Right kidney (tissue), 1 donor: Measurements from ENCODE around the gene LRGUK.
"Not testable (repeated sequence)": the region's sequence is repeated elsewhere in the genome, so short reads cannot be mapped to it uniquely, and the experiment has no call there.

Source experiments
- DNase-seq: peaks from one replicate; pipeline ENCODE4 v3.0.0-alpha.2; 2016

The LRGUK gene

GRCh38 chr7:134187893-134188292, 60.8 kb downstream of the LRGUK start:
- no peak for DNase-seq

DNA sequence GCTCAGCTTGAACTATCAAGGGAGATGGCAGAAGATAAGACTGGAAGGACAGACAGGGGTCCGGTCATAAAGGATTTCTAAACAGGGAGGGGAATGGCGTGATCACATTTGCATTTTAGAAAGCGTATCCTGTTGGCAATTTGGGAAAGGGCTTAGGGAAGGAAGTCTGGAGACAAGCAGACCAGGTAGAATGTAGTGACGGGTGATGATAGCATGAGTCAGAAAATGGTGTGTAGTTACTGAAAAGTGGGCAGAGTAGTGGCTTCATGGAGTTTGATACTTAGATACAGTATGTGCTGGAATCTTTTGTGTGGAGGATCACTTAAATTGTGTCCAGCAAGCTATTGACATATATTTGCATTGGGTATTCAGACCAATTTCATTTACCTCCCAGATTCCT, 61.2 kb downstream of the LRGUK start:
- DNase-seq, result no peak

- DNase-seq, result no peak
Observed at GRCh38 chr7:134189559-134189958, 62.4 kb downstream of the LRGUK start.

GRCh38 chr7:134191876-134192275, 64.7 kb downstream of the LRGUK start:
- no peak for DNase-seq

- DNase-seq, result no peak
Observed at GRCh38 chr7:134193240-134193639, 66.1 kb downstream of the LRGUK start.

GRCh38 chr7:134195252-134195651, 68.1 kb downstream of the LRGUK start:
- DNase-seq, result no peak

DNA sequence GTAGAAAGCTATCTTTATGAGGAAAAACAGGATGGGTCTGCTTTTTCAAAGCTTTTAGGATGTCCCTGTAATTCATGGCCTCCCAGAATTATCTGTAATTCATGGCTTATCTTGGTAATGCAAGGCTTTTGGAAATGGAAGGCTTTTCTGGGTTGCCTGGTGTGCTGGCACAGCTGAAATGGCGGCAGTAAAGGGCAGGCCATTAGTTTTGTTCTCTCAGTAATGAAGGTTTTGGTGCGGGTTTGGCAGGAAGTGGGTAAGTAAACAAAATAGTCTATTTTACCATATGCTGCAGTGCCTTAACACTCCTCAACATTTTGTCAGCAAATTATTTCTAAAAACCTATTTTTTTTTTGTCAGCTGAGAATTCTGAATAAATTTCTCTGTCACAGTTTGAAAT, 69.3 kb downstream of the LRGUK start:
- DNase-seq, result no peak

- no peak for DNase-seq
Observed at GRCh38 chr7:134197345-134197744, 70.2 kb downstream of the LRGUK start.

DNA sequence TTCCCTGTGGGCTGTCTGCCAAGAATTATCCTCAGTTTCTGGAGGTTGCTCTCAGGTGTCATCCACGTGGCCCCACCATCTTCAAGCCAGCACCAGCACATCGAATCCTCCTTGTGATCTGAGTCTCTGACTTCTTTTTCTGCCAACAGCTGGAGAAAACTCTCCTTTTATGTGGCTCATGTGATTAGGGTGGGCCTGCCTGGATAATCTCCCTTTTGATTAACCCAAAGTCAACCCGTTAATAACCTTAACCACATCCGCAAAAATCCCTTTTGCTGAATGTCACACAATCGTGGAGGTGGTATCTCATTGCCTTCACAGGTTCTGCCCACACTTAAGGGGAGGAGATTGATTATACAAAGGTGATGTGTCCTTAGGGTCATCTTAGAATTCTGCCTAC, 73.8 kb downstream of the LRGUK start:
- no peak for DNase-seq

GRCh38 chr7:134201569-134202261, 74.6 kb downstream of the LRGUK start:
- no peak for DNase-seq

DNA sequence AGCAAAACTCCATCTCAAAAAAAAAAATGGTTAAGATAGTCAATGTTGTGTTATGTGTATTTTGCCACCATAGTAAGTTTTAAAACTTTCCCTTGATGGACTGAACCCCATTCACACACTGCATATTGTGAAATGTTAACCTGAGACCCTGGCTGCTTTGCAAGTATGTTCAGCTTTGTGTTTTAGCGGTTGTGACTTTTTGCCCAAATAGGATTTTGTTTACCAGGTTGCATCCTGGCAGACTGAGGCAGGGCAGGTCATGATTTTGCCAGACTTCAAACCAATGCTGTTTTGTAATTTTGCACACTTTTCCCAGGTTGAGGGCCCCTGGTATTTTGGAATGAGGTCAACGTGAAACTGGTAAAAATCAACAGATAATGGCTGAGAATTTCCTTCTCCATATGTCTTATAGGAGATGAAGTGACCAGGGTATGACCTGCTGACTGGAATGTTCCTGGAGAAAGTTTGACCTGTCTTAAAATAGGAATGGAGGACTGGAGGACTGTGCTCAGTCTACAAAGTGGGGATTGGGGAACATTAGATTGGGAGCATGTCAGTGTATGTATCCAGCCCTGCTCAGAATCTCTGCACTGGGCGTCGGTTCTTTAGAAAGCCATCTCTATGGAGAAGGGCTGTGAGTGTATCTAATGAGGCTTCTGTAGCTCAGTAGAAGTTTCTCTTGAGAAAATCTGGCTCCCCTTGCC, 76.2 kb downstream of the LRGUK start:
- no peak for DNase-seq

DNA sequence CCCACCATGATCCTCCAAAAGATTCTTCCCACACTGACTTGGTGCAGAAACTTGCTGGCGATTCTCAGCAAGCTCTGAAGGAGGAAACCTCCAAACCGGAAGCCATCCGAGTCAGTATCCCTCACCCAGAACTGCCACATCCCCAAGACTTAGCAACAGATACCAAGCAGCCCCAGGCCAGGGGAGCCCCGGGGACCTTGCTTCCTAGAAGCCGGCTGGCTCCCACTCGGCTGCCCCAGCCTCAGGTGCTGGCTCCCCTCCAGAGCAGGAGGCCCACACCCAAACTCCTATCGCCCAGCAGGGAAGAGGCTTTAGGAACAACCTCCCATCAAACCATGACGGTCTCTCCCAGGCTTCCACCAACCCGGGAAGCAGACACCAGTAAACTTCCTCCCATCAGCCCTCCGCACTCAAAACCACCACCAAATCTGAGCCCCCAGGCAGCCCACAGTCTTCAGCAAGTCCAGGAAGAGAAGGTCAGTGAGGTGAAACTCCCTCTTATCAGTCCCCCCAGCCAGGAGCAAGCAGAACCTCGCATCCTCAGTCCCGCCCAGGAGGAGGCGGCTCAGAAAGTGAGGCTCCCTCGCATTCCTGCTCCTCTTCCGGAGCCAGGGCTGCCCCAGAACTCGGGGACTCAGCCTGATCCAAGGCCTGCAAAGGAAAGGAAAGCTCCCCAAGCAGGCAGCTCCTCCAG, 82.3 kb downstream of the LRGUK start:
- no peak for DNase-seq

DNA sequence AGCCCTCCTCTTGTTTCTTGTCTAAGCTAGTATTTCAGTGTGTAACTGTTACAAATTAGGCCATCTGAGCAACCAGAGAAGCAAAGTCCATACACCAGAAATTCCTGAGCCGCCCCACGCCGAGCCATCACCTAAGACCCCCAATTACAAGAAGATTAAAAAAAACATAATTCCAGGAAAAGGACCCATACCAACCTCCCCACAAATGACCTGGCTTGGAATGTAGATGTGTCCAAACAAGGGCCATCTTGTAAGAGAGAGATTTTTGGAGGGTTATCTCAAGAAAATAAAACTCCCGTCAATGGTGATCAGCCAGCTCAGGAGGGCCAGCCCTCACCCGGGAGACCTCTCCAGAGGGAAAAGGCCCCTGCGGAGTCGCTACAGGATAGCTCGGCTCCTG, 83.1 kb downstream of the LRGUK start:
- DNase-seq, result no peak

DNA sequence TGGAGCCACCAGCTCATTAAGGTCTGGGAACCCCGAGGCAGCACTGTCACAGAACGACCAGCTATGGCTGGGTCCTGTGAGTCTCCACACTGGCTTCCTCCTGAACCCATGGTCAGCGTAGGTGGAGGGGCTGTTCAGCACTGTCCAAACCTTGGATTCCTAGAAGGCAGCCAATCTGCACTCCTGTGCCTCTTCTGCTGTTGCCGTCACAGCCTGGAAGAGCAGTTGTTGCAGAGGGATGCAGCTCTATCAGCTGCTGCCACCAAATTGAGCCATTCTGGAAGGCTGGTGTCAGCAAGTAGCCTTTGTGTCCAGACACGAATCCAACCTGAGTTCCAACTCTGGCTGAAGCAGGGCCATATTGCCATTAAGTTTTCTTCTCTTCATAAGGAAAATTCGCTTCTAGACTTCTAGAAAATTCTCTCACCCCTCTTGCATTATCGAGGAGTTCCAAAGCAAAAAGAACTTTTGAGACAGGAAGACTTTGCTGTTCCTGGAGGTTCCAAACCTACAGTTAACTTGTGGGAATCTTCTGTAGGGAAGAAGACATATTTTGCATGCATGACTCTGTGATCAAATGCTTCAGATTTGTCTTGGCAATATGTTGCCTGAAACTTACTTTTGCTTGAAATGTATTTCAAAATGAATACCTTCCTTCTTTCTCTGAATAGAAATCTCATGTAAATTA, 84.0 kb downstream of the LRGUK start:
- no peak for DNase-seq

DNA sequence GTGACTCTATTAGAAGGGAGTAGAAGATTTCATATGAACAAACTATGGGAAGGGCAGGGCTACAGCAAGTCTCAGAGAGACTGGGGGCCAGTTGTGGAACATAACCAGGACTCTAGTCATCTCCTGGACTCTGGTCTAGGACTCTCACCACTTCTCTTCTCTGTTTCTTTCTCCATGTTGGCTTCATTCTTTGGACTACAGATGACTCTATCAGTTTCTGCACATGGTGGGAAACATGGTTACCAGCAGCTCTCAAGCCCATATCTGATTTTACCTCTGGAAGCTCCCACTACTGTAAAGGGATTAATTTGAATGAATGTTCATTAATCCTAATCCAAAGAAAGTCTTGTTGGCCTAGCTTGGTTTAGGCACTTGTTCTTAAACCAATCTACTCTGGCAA, 84.7 kb downstream of the LRGUK start:
- DNase-seq, result no peak

DNA sequence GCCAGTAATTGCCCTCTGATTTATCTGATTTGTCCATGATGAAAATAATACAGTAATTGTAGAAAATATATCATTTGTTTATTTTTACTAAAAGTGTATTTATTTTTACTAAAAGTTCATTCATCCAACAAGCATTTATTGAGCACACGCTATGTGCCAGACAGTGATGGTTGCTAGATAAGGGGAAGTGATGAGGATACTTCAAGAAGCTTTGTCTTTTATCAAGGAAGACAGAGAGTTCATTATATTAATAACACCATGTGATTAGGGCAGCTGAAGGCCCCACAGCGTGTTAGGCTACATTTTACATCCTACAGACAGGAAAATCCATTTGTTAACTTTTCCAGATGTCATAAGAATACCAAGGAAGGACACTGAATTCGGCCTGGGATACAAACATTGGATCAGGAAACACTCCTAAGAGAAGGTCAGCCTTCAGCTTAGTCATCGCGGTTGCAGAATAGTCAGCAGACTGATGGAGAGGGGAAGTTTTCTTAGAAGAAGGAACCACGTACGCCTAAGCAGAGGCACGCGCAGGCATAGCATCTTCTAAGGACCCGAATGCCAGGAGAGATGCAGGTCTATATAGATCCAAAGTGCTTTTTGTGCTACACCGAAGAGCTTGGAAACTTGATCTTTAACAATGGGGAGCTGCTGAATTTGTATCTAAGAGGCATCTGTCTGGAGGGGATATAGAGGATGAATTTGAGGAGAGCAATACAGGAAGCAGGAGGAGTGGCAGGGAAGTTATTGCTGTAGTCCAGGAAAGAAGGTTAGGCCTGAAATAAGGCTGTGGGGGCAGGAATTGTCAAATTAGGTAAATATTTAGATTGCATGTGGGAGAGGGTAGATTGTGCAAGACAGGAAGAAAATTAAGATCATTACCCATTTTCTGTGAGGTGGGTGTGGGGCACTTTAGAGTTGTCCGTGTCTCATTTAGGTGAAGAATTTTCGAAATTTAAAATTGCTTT, 85.7 kb downstream of the LRGUK start:
- no peak for DNase-seq

GRCh38 chr7:134220236-134220635, 93.1 kb downstream of the LRGUK start:
- no peak for DNase-seq

- DNase-seq, result not testable (repeated sequence)
Observed at GRCh38 chr7:134231296-134231695, 104.2 kb downstream of the LRGUK start.

- DNase-seq, result no peak
Observed at GRCh38 chr7:134234216-134234615, 107.1 kb downstream of the LRGUK start.

- no peak for DNase-seq
Observed at GRCh38 chr7:134245253-134245652, 118.1 kb downstream of the LRGUK start.

GRCh38 chr7:134246347-134246746, 119.2 kb downstream of the LRGUK start:
- no peak for DNase-seq

GRCh38 chr7:134246761-134247160, 119.6 kb downstream of the LRGUK start:
- no peak for DNase-seq
